Measurements from ENCODE around the gene STX18. TPM values are rescaled to one million over a fixed set of nuclear protein-coding genes. Genes with fewer than 3 reads are reported as not detected.

STX18 gene
- total RNA-seq, 6 experiments from 2014 or later = 27.5 to 37.1 (median 29.8) TPM

- Mint-ChIP-seq H3K4me3 (no peak overlapping the region), H3K9me3 (no peaks in the 10 kb centered on the region), H3K36me3 (ENCODE audit: low read depth) (0 out of 2 replicates have a peak, but pooled peaks cover 3% of the 10 kb centered on the region), H3K27me3 (ENCODE audit: insufficient read depth) (no peaks in the 10 kb centered on the region; the same call in none of the 2 replicates), H3K4me1 (ENCODE audit: low read depth) (peaks cover 1% of the 10 kb centered on the region), H3K27ac (no peak overlapping the region)
- TF ChIP-seq CTCF (IDR thresholded peaks at IDR 0.05) = no peak
- no peak for DNase-seq
Measured at GRCh38 chr4:4502694-4503311, 39.0 kb downstream of the STX18 start.

GRCh38 chr4:4501679-4502078, 40.2 kb downstream of the STX18 start:
- H3K27ac Mint-ChIP-seq = no peak overlapping the region
- no peaks in the 10 kb centered on the region; the same call in none of the 2 replicates for H3K27me3 Mint-ChIP-seq (ENCODE audit: insufficient read depth)
- H3K4me3 Mint-ChIP-seq = no peak overlapping the region
- H3K9me3 Mint-ChIP-seq = no peaks in the 10 kb centered on the region
- H3K36me3 Mint-ChIP-seq (ENCODE audit: low read depth) = 0 out of 2 replicates have a peak, but pooled peaks cover 3% of the 10 kb centered on the region
- no peak for TF ChIP-seq CTCF (IDR thresholded peaks at IDR 0.05)
- DNase-seq = no peak
- peaks cover 13% of the 10 kb centered on the region for H3K4me1 Mint-ChIP-seq (ENCODE audit: low read depth)

GRCh38 chr4:4499438-4500123, 42.3 kb downstream of the STX18 start:
- no peak overlapping the region for H3K4me3 Mint-ChIP-seq
- peaks cover 18% of the 10 kb centered on the region for H3K4me1 Mint-ChIP-seq (ENCODE audit: low read depth)
- no peaks in the 10 kb centered on the region; the same call in none of the 2 replicates for H3K27me3 Mint-ChIP-seq (ENCODE audit: insufficient read depth)
- no peak for TF ChIP-seq CTCF (IDR thresholded peaks at IDR 0.05)
- no peak overlapping the region for H3K27ac Mint-ChIP-seq
- no peaks in the 10 kb centered on the region for H3K9me3 Mint-ChIP-seq
- no peak for DNase-seq
- H3K36me3 Mint-ChIP-seq (ENCODE audit: low read depth) = 0 out of 2 replicates have a peak, but pooled peaks cover 2% of the 10 kb centered on the region

- TF ChIP-seq CTCF (IDR thresholded peaks at IDR 0.05) = no peak
- H3K27me3 Mint-ChIP-seq (ENCODE audit: insufficient read depth) = no peaks in the 10 kb centered on the region
- no peak overlapping the region for H3K4me3 Mint-ChIP-seq
- no peak overlapping the region for H3K27ac Mint-ChIP-seq
- H3K9me3 Mint-ChIP-seq = no peaks in the 10 kb centered on the region
- peaks cover 44% of the 10 kb centered on the region for H3K4me1 Mint-ChIP-seq (ENCODE audit: low read depth)
- H3K36me3 Mint-ChIP-seq (ENCODE audit: low read depth) = 0 out of 2 replicates have a peak, but pooled peaks cover 4% of the 10 kb centered on the region
- DNase-seq = no peak
Measured at GRCh38 chr4:4496592-4497372, 45.1 kb downstream of the STX18 start.

- Mint-ChIP-seq H3K27ac (no peak overlapping the region), H3K4me1 (ENCODE audit: low read depth) (peaks cover 47% of the 10 kb centered on the region), H3K36me3 (ENCODE audit: low read depth) (0 out of 2 replicates have a peak, but pooled peaks cover 4% of the 10 kb centered on the region), H3K4me3 (no peak overlapping the region), H3K27me3 (ENCODE audit: insufficient read depth) (no peaks in the 10 kb centered on the region), H3K9me3 (no peaks in the 10 kb centered on the region)
- no peak for TF ChIP-seq CTCF (IDR thresholded peaks at IDR 0.05)
- DNase-seq = no peak
Measured at GRCh38 chr4:4494882-4495281, 47.0 kb downstream of the STX18 start.

All from HFFc6 (cell line).